BJ (cell line): ENCODE data around the gene CHRM1. TPM values are rescaled to one million over a fixed set of nuclear protein-coding genes. Genes with fewer than 3 reads are reported as not detected.
A peak's percentile ranks its signal among the peaks of the same experiment; 100 is the strongest.

Experiments
- CTCF ChIA-PET: fragments of 350-600 bp; formaldehyde crosslinking; extraction: SDS; loops from one replicate; lab custom pipeline; 2021; ENCODE audit warnings: antibody characterized with exemption, inconsistent platforms; lab: Yijun Ruan, JAX
- POLR2A ChIA-PET: fragments of 300-600 bp; sonication (Branson Sonifier 250); formaldehyde crosslinking; extraction: SDS; loops from one replicate; lab custom pipeline; 2021; ENCODE audit warnings: antibody characterized with exemption; lab: Charles Lee
- DNase-seq: peaks from one replicate; pipeline ENCODE4 v3.0.0-alpha.2; 2011; ENCODE audit warnings: low read depth
- H3K27me3 ChIP-seq: 2 replicates; pipeline ENCODE4 v1.6.0; 2011; ENCODE audit warnings: low read length; ENCODE audit not compliant: control insufficient read depth, insufficient read depth
- H3K36me3 ChIP-seq: 2 replicates; pipeline ENCODE4 v1.5.1; 2011; ENCODE audit warnings: low read length; ENCODE audit not compliant: control insufficient read depth, insufficient read depth
- H3K4me3 ChIP-seq: 2 replicates; pipeline ENCODE4 v1.5.1; 2011; ENCODE audit warnings: low read depth, mild to moderate bottlenecking, control low read depth, low read length
- polyA plus RNA-seq: library from polyadenylated mRNA; depleted of rRNA; stranded (reverse); fragments of >200 nt; gene quantifications from 2 replicates; pipeline ENCODE4 v1.2.3, GENCODE V29; 2011
- TF ChIP-seq, protein P1 (sequence below): IDR thresholded peaks from 2 replicates; pipeline ENCODE4 v1.5.1; 2011; ENCODE audit warnings: low read depth, mild to moderate bottlenecking, control low read depth, inconsistent platforms, low read length, moderate library complexity; ENCODE audit not compliant: insufficient read depth

The CHRM1 gene
- polyA plus RNA-seq, 1 experiment, result not detected

- ChIA-PET POLR2A (no interaction called here), CTCF (interaction anchor here (0.6 to 6.6 kb wide), 4 partner anchors 9 to 97 kb away, joined by 3 to 43 read pairs (median 4); partner anchors contain the start of gene TMEM179B)
- Histone ChIP-seq H3K4me3 (peak overlapping the region; percentile 98), H3K27me3 (no peaks in the 10 kb centered on the region), H3K36me3 (peaks cover 34% of the 10 kb centered on the region)
- no peak for DNase-seq
- TF ChIP-seq, protein P1, sequence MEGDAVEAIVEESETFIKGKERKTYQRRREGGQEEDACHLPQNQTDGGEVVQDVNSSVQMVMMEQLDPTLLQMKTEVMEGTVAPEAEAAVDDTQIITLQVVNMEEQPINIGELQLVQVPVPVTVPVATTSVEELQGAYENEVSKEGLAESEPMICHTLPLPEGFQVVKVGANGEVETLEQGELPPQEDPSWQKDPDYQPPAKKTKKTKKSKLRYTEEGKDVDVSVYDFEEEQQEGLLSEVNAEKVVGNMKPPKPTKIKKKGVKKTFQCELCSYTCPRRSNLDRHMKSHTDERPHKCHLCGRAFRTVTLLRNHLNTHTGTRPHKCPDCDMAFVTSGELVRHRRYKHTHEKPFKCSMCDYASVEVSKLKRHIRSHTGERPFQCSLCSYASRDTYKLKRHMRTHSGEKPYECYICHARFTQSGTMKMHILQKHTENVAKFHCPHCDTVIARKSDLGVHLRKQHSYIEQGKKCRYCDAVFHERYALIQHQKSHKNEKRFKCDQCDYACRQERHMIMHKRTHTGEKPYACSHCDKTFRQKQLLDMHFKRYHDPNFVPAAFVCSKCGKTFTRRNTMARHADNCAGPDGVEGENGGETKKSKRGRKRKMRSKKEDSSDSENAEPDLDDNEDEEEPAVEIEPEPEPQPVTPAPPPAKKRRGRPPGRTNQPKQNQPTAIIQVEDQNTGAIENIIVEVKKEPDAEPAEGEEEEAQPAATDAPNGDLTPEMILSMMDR, result no peak
Measured at GRCh38 chr11:62883673-62884072, 37.5 kb downstream of the CHRM1 start.

- H3K27me3 ChIP-seq, result no peaks in the 10 kb centered on the region
- peaks cover 28% of the 10 kb centered on the region for H3K36me3 ChIP-seq
- TF ChIP-seq, protein P1, result no peak
- POLR2A ChIA-PET, result no interaction called here
- no peak for DNase-seq
- CTCF ChIA-PET, result interaction anchor here (1.3 to 6.6 kb wide), 3 partner anchors 10 to 96 kb away, joined by 4 to 43 read pairs (median 4); partner anchors contain the start of gene TMEM179B
- H3K4me3 ChIP-seq, result peak overlapping the region; percentile 98
Measured at GRCh38 chr11:62882788-62883501, 38.2 kb downstream of the CHRM1 start.

DNA sequence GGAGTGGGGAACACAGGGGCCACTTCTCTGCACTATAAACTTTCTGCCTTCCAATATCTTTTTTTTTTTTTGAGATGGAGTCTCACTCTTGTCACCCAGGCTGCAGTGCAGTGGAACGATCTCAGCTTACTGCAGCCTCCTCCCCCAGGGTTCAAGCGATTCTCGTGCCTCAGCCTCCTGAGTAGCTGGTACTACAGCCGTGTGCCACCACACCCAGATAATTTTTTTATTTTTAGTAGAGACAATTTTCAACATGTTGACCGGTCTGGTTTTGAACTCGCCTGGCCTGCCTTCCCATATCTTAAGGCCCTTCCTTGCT, 38.8 kb downstream of the CHRM1 start:
- DNase-seq, result no peak
- Histone ChIP-seq H3K36me3 (peaks cover 24% of the 10 kb centered on the region), H3K27me3 (no peaks in the 10 kb centered on the region), H3K4me3 (peak overlapping the region; percentile 98)
- POLR2A ChIA-PET, result interaction anchor here (0.7 to 0.8 kb wide), 2 partner anchors 12 to 41 kb away, joined by 5 to 9 read pairs; no protein-coding TSS in a partner anchor
- CTCF ChIA-PET, result interaction anchor here (1.3 to 6.6 kb wide), 6 partner anchors 11 to 107 kb away, joined by 3 to 43 read pairs (median 4); partner anchors contain the start of gene TMEM179B
- TF ChIP-seq, protein P1, result no peak

- DNase-seq, result peak; percentile 87
- Histone ChIP-seq H3K4me3 (peak overlapping the region; percentile 98), H3K36me3 (peaks cover 22% of the 10 kb centered on the region), H3K27me3 (no peaks in the 10 kb centered on the region)
- ChIA-PET POLR2A (interaction anchor here (0.7 to 1.0 kb wide), 4 partner anchors 13 to 41 kb away, joined by 4 to 9 read pairs (median 4); no protein-coding TSS in a partner anchor), CTCF (interaction anchor here (0.7 to 6.6 kb wide), 15 partner anchors 11 to 734 kb away, joined by 3 to 43 read pairs (median 4); partner anchors contain the start of genes LRRN4CL and TMEM179B)
- TF ChIP-seq, protein P1, result no peak
Measured at GRCh38 chr11:62881579-62882430, 39.4 kb downstream of the CHRM1 start.
